ENCODE results near the gene DGKE.

Gene DGKE

GRCh38 chr17:56821847-56822534 lies 12.0 kb upstream of the DGKE start:
- H3K27me3 ChIP-seq (replicated peaks; ENCODE audit: insufficient read depth, low read length): no peaks in the 10 kb centered on the region
- H3K4me3 ChIP-seq (ENCODE audit: low read length): no peak overlapping the region
- H3K9me3 ChIP-seq (replicated peaks; ENCODE audit: insufficient read depth, low read length): no peaks in the 10 kb centered on the region
- H3K4me1 ChIP-seq (ENCODE audit: low read length): 0 out of 2 replicates have a peak, but pooled peaks cover 5% of the 10 kb centered on the region
- no peak overlapping the region for H3K27ac ChIP-seq (ENCODE audit: low read length)
- no peaks in the 10 kb centered on the region for H3K9me2 ChIP-seq (replicated peaks; ENCODE audit: insufficient read depth, low read length)
- H3K79me2 ChIP-seq (ENCODE audit: low read length): no peaks in the 10 kb centered on the region
- H3F3A ChIP-seq (ENCODE audit: insufficient read depth, low read length): no peaks in the 10 kb centered on the region
- H3K9ac ChIP-seq (ENCODE audit: low read length): no peak overlapping the region
- H2AFZ ChIP-seq (ENCODE audit: low read length): no peak overlapping the region
- TF ChIP-seq CTCF (IDR thresholded peaks at IDR 0.05; ENCODE audit: low read length): no peak
- no peak for TF ChIP-seq EZH2 (optimal IDR thresholded peaks at IDR 0.05; ENCODE audit: low read depth, low read length)
- no peak for TF ChIP-seq EZH2phosphoT487 (IDR thresholded peaks at IDR 0.05; ENCODE audit: low read length)
- no peaks in the 10 kb centered on the region for H4K20me1 ChIP-seq (ENCODE audit: insufficient read depth, low read length)
- DNase-seq: no peak
- no peak overlapping the region for H3K4me2 ChIP-seq (ENCODE audit: low read depth, low read length)
- H3K36me3 ChIP-seq (replicated peaks; ENCODE audit: insufficient read depth, low read length): no peaks in the 10 kb centered on the region

GRCh38 chr17:56822725-56823124 lies 11.2 kb upstream of the DGKE start:
- Histone ChIP-seq H2AFZ (ENCODE audit: low read length) (no peak overlapping the region), H3K9ac (ENCODE audit: low read length) (no peak overlapping the region), H3K27ac (ENCODE audit: low read length) (no peak overlapping the region), H3K4me2 (ENCODE audit: low read depth, low read length) (no peak overlapping the region), H4K20me1 (ENCODE audit: insufficient read depth, low read length) (no peaks in the 10 kb centered on the region), H3F3A (ENCODE audit: insufficient read depth, low read length) (no peaks in the 10 kb centered on the region), H3K4me1 (ENCODE audit: low read length) (0 out of 2 replicates have a peak, but pooled peaks cover 5% of the 10 kb centered on the region), H3K36me3 (replicated peaks; ENCODE audit: insufficient read depth, low read length) (no peaks in the 10 kb centered on the region), H3K4me3 (ENCODE audit: low read length) (no peak overlapping the region), H3K9me3 (replicated peaks; ENCODE audit: insufficient read depth, low read length) (no peaks in the 10 kb centered on the region), H3K9me2 (replicated peaks; ENCODE audit: insufficient read depth, low read length) (no peaks in the 10 kb centered on the region), H3K79me2 (ENCODE audit: low read length) (no peaks in the 10 kb centered on the region), H3K27me3 (replicated peaks; ENCODE audit: insufficient read depth, low read length) (no peaks in the 10 kb centered on the region)
- TF ChIP-seq EZH2 (optimal IDR thresholded peaks at IDR 0.05; ENCODE audit: low read depth, low read length) (no peak), CTCF (IDR thresholded peaks at IDR 0.05; ENCODE audit: low read length) (no peak), EZH2phosphoT487 (IDR thresholded peaks at IDR 0.05; ENCODE audit: low read length) (no peak)
- no peak for DNase-seq

GRCh38 chr17:56823848-56824247 lies 10.1 kb upstream of the DGKE start:
- no peaks in the 10 kb centered on the region for H4K20me1 ChIP-seq (ENCODE audit: insufficient read depth, low read length)
- TF ChIP-seq CTCF (IDR thresholded peaks at IDR 0.05; ENCODE audit: low read length) (no peak), EZH2 (optimal IDR thresholded peaks at IDR 0.05; ENCODE audit: low read depth, low read length) (no peak), EZH2phosphoT487 (IDR thresholded peaks at IDR 0.05; ENCODE audit: low read length) (no peak)
- no peak overlapping the region for H3K9ac ChIP-seq (ENCODE audit: low read length)
- H3K9me2 ChIP-seq (replicated peaks; ENCODE audit: insufficient read depth, low read length): no peaks in the 10 kb centered on the region
- no peaks in the 10 kb centered on the region for H3K9me3 ChIP-seq (replicated peaks; ENCODE audit: insufficient read depth, low read length)
- H3K4me3 ChIP-seq (ENCODE audit: low read length): no peak overlapping the region
- H3K4me1 ChIP-seq (ENCODE audit: low read length): 0 out of 2 replicates have a peak, but pooled peaks cover 5% of the 10 kb centered on the region
- H2AFZ ChIP-seq (ENCODE audit: low read length): no peak overlapping the region
- no peak overlapping the region for H3K4me2 ChIP-seq (ENCODE audit: low read depth, low read length)
- H3K79me2 ChIP-seq (ENCODE audit: low read length): no peaks in the 10 kb centered on the region
- no peak overlapping the region for H3K27ac ChIP-seq (ENCODE audit: low read length)
- no peak for DNase-seq
- H3K27me3 ChIP-seq (replicated peaks; ENCODE audit: insufficient read depth, low read length): no peaks in the 10 kb centered on the region
- no peaks in the 10 kb centered on the region for H3K36me3 ChIP-seq (replicated peaks; ENCODE audit: insufficient read depth, low read length)
- no peaks in the 10 kb centered on the region for H3F3A ChIP-seq (ENCODE audit: insufficient read depth, low read length)

Data from MM.1S (cell line).